HG03066 (cell line): Measurements from ENCODE around the gene ZFPL1.

Source experiments
- ATAC-seq: cut with Tn5 transposase; IDR thresholded peaks from one replicate; pipeline ENCODE4 v1.9.1; 2021; ENCODE audit warnings: low read depth; ENCODE audit not compliant: unreplicated experiment

Gene ZFPL1

DNA sequence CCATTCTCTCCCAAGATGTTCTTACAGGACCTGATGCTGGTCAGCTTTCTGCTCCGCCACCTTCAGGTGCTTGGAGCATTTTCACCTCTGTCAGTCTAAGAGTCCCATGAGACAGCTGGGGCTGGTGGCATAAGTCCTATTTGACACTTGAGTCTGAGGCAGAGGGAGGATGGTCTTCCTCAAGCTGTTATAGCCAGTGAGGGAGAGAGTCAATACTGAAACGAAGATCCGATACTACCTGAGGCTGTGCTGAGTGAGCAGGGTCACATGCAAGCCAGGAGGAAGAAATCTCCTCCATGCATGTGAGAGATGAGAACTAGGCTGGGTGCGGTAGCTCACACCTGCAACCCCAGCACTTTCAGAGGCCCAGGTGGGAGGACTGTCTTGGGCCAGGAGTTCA lies 5.6 kb downstream of the ZFPL1 start:
- ATAC-seq, result no peak

DNA sequence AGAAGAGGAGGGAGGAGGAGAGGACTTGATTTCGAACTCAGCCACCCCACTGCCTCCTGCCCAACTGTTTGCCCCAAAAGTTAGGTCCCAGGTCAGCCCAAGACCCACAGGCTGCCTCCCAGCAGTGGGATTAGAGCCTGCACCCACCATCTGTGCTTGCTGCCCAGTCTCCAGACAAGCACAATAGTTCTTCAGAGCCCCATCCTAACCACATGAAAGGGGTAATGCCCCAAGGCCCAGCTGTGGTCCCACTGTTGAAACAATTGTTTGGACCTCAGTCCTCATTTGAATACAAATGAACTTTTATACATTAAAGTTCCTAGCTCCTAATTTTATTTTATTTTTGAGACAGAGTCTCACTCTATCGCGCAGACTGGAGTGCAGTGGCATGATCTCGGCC lies 6.6 kb downstream of the ZFPL1 start:
- ATAC-seq, result no peak

DNA sequence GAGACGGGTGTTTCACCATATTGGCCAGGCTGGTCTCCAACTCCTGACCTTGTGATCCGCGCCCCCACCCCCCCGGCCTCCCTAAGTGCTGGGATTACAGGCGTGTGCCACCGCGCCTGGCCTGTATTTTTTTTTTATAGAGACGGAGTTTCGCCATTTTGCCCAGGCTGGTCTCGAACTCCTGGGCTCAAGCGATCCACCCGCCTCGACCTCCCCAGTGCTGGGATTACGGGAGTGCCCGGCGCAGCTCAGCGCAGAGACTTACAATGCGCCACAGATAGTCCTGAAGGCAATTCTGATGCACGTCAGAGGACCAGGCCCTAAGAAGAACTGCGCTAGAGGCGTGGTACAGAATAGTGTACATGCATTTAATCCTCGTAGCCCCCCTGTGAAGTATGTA lies 11.4 kb downstream of the ZFPL1 start:
- ATAC-seq, result no peak

DNA sequence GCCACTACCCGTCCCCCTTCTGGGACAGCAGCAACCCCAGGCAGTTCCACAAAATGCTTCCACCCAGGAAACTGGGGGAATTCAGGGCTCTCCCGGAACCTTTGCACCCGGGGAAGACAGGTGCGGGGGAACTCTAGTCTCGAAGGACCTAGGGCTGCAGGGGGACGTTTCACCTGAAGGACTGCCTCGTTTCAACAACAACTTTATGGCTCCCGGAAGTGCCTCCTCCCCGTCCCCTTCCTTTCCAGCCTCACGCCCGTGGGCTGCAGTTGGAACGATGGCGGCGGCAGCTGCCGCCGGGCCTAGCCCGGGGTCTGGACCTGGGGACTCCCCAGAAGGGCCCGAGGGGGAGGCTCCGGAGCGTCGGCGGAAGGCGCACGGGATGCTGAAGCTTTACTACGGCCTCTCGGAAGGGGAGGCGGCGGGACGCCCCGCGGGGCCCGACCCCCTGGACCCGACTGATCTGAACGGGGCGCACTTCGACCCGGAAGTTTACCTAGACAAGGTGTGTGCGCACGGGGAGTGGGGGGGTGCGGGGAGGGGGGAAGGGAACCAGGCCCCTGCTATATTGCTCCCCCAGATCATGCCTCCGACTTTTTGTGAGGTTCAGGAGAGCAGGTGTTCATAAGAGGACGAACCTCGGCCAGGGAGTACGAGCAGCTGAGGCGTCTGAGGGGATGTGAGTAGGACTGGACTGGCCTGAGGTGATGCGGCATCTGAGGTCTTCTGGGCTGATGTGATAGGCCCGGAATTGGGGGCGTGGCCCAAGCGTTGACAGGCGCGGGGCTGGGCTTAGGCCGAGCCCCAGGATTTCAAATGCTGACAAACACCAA lies 12.2 kb downstream of the ZFPL1 start, which contains the start of gene VPS51:
Gene VPS51 (plus strand): TSS at position 241 of the 833 bp plus-strand sequence. CDS start 37 bp downstream, at position 278.
- peak; percentile 90 for ATAC-seq

DNA sequence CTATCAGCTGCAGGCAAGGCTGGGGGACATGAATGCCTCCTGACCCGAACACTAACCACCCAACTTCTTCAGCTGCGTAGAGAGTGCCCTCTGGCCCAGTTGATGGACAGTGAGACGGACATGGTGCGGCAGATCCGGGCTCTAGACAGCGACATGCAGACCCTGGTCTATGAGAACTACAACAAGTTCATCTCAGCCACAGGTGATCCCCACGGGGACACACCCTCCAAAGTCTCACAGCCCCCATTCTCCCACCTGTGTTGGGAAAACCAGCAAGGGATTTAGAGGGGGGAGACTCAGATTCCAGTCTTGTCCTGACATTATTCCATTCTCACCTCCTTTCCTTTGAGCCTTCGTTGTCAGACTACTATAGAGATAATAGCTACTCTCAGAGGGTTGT lies 12.9 kb downstream of the ZFPL1 start:
- no peak for ATAC-seq

DNA sequence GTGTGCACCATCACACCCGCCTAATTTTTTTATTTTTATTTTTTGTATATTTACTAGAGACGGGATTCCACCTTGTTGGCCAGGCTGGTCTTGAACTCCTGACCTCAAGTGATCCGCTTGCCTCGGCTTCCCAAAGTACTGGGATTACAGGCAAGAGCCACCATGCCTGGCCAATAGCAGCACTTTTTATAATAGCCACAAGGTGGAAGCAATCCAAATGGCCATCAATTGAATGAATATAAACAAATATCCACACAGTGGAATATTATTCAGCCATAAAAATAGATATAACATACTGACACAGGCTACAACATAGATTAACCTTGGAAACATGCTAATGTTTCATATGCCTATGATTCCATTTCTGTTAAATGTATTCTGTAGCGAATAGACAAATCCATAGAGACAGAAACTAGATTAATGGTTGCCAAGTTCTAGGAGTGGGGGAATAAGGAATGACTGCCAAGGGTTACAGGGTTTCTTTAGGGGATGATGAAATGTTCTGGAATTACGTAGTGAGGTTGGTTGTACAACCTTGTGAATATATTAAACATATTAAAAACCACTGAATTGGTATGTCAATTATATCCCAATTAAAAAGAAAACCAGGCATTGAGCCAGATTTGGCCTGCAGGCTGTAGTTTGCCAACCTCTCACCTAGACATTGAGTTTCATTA lies 16.8 kb downstream of the ZFPL1 start:
- ATAC-seq, result no peak

DNA sequence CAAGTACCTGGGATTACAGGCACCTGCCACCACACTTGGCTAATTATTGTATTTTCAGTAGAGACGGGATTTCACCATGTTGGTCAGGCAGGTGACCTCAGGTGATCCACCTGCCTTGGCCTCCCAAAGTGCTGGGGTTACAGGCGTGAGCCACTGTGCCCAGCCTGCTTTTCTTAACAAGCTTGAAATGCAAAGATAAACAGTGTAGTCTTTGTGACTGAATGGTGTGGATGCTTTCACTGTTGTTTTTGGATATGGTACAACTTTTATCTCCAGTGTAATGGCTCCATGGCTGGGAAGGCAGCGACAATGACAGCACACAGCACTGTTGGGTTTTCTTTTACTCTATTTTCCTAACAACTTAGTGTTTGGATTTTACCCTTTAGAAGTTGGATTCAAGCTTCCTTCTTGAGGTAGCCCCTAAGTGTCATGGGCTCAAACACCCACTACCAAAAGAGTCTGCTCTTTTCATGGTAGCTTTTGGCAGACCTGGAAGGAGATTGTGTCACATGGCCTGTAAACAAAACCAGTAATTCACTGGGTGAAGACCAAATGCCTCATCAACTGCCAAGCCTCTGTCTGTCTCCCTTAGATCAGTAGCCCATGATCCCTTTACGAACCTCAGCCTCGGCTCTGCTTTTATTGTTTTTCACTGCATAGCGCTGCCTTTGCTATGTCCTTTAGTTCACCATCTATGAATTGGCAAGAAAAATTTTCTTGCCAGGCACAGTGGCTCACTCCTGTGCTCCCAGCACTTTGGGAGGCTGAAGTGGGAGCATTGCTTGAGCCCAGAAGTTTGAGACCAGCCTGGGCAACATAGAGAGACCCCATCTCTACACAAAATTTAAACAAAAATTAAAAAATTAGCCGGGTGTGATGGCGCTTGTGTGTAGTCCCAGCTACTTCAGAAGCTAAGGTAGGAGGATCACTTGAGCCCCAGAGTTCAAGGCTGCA lies 18.4 kb downstream of the ZFPL1 start:
- ATAC-seq, result no peak

DNA sequence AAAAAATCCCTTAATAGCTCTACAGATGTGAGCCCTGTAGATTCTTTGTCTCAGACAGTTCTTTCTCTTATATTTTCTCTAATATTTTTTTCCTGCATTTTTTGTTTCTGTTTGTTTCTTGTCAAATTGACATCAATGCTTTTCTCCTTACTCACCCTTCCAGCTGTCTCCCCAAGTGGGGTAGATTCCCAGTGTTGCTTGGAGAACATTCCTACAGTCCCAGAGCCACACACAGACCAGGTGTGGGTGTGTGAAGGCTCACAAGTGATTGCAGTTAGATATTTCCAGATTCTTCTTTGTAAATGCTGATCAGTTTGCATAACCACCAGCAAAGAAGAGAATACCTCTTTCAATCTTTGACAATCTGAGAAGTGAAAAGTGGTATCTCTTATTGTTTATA lies 19.5 kb downstream of the ZFPL1 start:
- ATAC-seq, result no peak

DNA sequence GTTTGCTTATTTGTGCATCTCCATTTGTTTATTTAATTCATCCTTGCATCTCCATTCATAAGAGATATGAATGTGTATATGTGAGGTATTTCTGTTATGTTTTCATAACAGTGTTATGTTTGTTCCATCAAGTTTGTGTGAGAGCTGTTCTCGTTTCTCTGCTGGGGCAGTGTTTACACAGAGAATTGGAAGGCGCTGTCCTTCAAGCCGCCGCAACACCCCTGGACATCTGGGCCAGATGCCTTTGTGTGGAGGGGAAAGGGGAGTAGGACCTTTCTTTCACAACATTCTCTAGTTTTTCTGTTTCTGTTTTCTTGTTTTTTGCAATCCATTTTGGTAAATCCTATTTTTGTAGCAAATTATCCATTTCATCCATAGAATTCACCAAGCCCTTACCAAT lies 20.6 kb downstream of the ZFPL1 start:
- ATAC-seq, result no peak

DNA sequence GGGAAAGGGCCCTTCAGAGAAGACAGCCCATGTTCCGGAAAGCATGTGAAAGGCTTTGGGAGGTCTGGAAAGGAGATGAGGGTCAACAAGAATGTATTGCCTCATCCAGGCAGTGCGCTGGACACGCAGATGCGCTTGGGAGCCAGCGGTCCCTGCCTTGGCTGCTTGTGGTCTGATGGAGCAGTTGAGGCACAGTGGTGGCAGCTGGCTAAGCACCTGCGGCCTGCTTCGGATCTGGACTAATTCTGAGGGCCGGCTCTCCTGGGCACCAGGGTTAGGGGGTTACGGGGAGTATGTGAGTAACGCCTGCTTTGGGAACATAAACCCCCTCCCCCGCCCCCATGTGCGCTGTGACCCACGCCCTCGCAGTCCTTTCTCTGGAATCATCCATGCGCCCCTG lies 23.1 kb downstream of the ZFPL1 start:
- no peak for ATAC-seq

DNA sequence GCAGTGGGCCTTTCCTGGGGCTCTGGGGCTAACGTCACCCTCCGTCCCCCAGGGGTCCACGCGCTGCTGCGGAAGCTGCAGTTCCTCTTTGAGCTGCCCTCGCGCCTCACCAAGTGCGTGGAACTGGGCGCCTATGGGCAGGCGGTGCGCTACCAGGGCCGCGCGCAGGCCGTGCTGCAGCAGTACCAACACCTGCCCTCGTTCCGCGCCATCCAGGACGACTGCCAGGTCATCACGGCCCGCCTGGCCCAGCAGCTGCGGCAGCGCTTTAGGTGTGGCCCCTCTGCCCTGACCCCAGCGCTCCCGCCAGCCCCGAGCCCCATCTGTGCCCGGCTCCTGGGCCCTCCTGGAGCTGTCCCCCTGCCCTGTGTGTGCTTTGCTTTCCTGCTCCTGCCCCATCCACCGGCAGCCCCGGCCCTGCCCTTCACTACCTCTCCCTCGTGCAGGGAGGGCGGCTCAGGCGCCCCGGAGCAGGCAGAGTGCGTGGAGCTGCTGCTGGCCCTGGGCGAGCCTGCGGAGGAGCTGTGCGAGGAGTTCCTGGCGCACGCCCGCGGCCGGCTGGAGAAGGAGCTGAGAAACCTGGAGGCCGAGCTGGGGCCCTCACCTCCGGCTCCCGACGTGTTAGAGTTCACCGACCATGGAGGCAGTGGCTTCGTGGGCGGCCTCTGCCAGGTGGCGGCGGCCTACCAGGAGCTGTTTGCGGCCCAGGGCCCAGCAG lies 23.9 kb downstream of the ZFPL1 start:
- no peak for ATAC-seq

DNA sequence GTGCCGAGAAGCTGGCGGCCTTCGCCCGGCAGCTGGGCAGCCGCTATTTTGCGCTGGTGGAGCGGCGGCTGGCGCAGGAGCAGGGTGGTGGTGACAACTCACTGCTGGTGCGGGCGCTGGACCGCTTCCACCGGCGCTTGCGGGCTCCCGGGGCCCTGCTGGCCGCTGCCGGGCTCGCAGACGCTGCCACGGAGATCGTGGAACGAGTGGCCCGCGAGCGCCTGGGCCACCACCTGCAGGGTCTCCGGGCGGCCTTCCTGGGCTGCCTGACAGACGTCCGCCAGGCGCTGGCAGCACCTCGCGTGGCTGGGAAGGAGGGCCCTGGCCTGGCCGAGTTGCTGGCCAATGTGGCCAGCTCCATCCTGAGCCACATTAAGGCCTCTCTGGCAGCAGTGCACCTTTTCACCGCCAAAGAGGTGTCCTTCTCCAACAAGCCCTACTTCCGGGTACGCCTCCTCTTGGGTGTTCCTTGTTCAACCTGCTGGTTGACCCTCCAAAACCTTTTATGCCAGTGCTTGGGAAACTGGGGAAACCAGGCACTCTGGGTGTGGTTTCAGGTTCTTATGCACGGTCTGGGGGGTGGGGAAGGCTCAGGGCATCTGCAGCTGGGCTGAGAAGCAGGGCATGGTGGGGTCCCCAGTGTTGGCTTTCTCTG lies 24.6 kb downstream of the ZFPL1 start:
- ATAC-seq, result no peak

DNA sequence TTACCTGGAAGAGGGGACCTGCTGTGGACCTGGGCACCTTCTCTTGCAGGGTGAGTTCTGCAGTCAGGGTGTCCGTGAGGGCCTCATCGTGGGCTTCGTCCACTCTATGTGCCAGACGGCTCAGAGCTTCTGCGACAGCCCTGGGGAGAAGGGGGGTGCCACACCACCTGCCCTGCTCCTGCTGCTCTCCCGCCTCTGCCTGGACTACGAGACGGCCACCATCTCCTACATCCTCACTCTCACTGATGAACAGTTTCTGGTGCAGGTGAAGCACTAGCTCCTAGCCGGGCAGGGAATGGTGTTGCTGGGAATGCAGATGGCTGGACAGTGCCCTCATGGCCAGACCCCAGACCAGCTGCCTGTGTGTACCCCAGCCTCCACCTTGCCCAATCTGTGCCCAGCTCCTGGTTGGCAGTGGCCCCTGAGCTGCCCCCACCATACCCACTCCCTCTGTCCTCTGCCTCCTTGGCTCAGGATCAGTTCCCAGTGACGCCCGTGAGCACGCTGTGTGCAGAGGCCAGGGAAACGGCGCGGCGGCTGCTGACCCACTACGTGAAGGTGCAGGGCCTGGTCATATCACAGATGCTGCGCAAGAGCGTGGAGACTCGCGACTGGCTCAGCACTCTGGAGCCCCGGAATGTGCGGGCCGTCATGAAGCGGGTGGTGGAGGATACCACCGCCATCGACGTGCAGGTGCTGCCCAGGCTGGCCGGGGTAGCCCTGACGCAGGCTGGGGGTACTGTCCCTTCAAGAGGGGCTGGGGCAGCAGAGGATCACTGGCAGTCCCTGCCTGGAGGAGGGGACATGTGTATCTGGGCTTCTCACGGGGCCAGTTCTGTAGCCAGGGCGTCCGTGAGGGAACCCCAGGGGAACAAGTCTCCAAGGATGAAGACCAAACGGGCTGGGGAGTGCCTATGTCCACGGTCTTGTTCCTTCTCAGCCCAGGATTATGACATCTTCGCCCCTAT lies 25.5 kb downstream of the ZFPL1 start:
- ATAC-seq, result no peak

DNA sequence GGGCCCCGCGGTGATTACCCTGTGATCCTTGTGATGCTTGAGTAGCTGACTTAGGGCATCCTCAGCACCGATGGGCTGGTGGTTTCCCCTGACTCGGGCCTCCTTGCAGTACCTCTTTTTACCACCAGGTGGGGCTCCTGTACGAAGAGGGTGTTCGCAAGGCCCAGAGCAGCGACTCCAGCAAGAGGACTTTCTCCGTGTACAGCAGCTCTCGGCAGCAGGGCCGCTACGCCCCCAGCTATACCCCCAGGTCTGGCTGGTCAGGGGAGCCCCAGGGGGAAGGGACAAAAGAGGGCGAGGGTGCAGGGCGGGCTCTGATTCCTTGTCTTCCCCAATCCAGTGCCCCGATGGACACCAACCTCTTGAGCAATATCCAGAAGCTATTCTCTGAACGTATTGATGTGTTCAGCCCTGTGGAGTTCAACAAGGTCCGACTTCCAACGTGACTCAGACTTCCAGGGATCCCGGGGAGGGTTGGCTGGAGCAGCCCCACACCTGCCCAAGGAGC lies 26.4 kb downstream of the ZFPL1 start:
- ATAC-seq, result no peak

DNA sequence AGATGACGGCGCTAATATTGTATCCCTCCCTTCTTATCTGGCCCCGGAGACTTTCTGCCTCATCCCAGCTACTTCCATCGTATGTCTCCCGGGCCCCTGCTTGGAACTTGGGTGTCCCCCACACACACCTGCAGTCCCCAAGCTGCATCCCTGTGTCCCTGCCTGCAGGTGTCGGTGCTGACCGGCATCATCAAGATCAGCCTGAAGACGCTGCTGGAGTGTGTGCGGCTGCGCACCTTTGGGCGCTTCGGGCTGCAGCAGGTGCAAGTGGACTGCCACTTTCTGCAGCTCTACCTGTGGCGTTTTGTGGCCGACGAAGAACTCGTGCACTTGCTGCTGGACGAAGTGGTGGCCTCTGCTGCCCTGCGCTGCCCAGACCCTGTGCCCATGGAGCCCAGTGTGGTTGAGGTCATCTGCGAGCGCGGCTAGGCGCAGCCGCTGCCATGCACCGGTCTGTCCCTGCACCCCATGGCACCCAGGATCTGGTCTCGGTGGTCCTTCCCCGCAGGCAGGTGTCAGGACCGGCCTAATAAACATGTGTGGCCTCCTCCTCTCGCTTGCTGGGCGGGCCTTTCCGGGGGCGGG lies 27.2 kb downstream of the ZFPL1 start:
- no peak for ATAC-seq

DNA sequence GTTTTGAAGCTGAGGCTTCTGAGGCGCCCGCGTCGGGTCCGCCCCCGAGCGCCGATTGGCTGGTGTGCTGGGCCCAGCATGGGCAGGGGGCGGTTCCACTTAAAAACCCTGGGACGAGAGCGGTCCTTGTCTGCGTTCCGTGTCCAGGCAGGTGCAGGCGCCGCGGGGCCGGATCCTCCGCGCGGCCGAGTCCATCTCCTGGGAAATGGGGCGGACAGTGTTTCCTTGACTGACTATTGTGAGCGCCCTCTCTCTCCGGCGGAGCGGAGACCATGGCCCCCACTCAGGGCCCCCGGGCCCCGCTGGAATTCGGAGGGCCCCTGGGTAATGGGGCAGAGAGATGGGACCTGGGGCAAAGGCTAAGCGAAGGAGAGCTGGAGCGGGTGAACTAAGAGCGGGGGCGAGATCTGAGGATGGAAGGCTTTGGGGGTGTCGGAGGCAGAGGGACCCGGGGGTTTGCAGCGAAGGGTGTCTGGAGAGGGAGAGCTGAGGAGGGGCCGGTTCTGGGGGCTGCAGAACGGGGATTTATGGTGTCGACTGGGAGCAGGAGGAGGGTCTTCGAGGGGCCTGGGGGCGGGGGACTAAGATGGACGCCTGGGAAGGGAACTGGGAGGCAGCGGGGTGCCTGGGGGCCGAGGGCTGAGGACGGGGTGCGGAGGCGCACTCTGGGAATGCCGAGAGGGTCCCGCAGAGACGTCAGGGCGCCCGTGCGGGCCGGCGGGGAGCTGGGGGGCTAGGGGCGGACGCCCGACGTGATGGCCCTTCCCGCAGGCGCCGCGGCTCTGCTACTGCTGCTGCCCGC lies 27.9 kb downstream of the ZFPL1 start, which contains the start of gene TM7SF2:
Gene TM7SF2 (plus strand): TSS at position 129 of the 802 bp plus-strand sequence. CDS start 144 bp downstream, at position 273.
- ATAC-seq, result peak; percentile 52
